WERI-Rb-1 (cell line): Measurements from ENCODE around the gene CYP2J2.
"Not testable (repeated sequence)": the region's sequence is repeated elsewhere in the genome, so short reads cannot be mapped to it uniquely, and the experiment has no call there.

Experiments
- DNase-seq: peaks from one replicate; pipeline ENCODE4 v3.0.0-alpha.2; 2020
- H3K27ac ChIP-seq: fragments of 250-450 bp; sonication (Bioruptor Pico); 2 replicates; pipeline ENCODE4 v1.5.1; 2020; ENCODE audit warnings: mild to moderate bottlenecking, moderate library complexity
- H3K27me3 ChIP-seq: fragments of 250-450 bp; sonication (Bioruptor Pico); 2 replicates; pipeline ENCODE4 v1.5.1; 2021; ENCODE audit warnings: mild to moderate bottlenecking, low read depth, moderate library complexity; ENCODE audit not compliant: insufficient read depth, severe bottlenecking
- H3K36me3 ChIP-seq: fragments of 250-450 bp; sonication (Bioruptor Pico); 2 replicates; pipeline ENCODE4 v1.5.1; 2020; ENCODE audit warnings: mild to moderate bottlenecking, moderate library complexity
- H3K4me3 ChIP-seq: 2 replicates; pipeline ENCODE4 v1.5.1; 2011; ENCODE audit warnings: low read depth, mild to moderate bottlenecking, control low read depth, low read length
- H3K9me3 ChIP-seq: fragments of 250-450 bp; sonication (Bioruptor Pico); 2 replicates; pipeline ENCODE4 v1.5.1; 2021; ENCODE audit warnings: mild to moderate bottlenecking, moderate library complexity; ENCODE audit not compliant: severe bottlenecking
- CTCF ChIP-seq: IDR thresholded peaks from 2 replicates; pipeline ENCODE4 v1.5.1; 2011; ENCODE audit warnings: low read depth, mild to moderate bottlenecking, control low read depth, inconsistent platforms, low read length

The CYP2J2 gene

DNA sequence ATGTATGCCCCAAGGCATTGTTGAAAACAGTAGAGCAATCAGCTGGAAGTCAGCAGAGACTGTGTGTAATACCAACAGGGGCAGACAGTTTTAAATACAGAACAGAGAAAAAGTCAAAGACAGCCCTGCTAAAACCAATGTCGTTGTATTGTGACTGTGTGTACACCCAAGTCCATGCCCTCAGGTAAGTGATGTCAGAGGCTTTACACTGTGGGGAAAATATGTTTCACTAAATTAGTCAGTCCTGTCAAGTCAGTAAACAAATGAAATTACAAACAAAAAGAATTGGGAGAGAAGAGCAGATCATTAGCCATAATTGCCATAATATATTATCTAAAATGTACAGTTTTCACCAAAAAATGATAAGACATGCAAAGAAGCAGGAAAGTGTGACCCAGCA lies 2.4 kb upstream of the CYP2J2 start:
- Histone ChIP-seq H3K27ac (no peak overlapping the region), H3K36me3 (no peaks in the 10 kb centered on the region), H3K4me3 (no peak overlapping the region), H3K9me3 (no peaks in the 10 kb centered on the region), H3K27me3 (no peaks in the 10 kb centered on the region)
- TF ChIP-seq CTCF: no peak
- DNase-seq: no peak

- Histone ChIP-seq H3K4me3 (peak overlapping the region; percentile 56), H3K27ac (no peak overlapping the region), H3K27me3 (no peaks in the 10 kb centered on the region), H3K9me3 (no peaks in the 10 kb centered on the region), H3K36me3 (no peaks in the 10 kb centered on the region)
- TF ChIP-seq CTCF: no peak
- DNase-seq: no peak
Measured at GRCh38 chr1:59927213-59927612, 640 bp upstream of the CYP2J2 start.

DNA sequence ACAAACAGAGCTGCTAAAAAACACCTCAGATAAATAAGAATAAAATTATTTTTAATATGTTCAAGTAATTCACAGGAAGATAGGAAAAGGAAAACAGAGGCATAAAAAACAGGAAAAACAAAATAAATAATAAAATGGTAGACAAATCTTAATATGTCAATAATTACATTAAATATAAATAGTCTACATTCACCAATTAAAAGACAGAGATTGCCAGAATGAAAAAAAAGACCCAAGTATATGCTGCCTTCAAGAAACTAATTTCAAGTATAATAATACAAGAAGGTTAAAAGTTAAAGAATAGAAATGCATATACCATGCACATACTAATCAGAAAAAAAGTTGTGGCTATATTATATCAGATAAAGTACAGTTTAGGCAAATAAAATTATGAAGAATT lies 1.9 kb downstream of the CYP2J2 start:
- H3K27me3 ChIP-seq: no peaks in the 10 kb centered on the region
- no peaks in the 10 kb centered on the region for H3K9me3 ChIP-seq
- DNase-seq: no peak
- no peak for TF ChIP-seq CTCF
- H3K27ac ChIP-seq: no peak overlapping the region
- H3K4me3 ChIP-seq: no peak overlapping the region
- H3K36me3 ChIP-seq: no peaks in the 10 kb centered on the region

DNA sequence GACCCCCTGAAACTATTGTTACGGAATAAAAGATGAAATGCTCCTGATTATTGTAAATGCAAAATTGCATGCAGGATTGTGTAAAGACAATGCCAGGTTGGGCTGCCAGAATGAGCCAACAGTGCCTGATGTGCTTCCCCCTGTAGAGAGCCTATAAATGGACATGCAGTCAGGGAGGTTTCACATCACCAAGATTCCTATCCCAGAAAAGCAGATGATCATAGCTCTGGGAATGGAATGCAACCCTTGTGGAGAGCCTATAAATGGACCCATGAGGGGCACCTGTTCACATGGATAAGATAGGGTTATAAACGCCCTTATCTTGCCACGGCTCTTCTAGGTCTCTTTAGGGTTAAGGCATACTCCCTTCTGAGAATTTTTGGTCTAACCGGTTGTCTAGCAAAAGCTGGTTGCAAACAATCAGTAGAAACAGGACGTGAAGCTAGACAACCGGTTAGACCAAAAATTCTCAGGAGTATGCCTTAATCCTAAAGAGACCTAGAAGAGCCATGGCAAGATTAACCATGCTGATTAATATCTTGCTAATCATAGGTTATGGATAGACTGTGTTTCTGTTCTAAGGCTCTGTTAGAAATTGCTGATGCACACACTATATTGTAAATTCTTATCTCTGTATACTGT lies 5.2 kb downstream of the CYP2J2 start:
- not testable (repeated sequence) for H3K27me3 ChIP-seq, H3K27ac ChIP-seq, H3K9me3 ChIP-seq, DNase-seq, H3K4me3 ChIP-seq, H3K36me3 ChIP-seq

DNA sequence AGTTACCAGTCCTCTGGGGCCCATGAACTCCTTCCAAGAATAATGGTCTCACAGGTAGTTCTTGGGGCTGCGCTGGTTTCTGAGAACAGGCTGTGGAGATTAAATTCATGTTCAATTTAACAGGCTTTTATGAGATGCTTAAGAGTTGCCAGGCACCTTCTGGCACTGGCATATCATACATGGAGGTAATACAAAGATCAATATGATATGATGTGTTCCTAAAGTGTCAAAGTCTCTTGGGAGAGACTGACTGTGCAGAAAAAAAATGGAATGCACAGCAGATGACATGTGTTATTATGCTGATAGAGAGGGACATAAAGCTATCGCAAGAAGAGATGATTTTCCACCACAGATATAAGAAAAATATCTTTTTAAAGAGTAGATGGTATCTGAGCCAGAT lies 6.8 kb downstream of the CYP2J2 start:
- DNase-seq: no peak
- TF ChIP-seq CTCF: no peak
- no peaks in the 10 kb centered on the region for H3K36me3 ChIP-seq
- H3K4me3 ChIP-seq: no peak overlapping the region
- H3K27ac ChIP-seq: no peak overlapping the region
- no peaks in the 10 kb centered on the region for H3K27me3 ChIP-seq
- H3K9me3 ChIP-seq: no peaks in the 10 kb centered on the region

DNA sequence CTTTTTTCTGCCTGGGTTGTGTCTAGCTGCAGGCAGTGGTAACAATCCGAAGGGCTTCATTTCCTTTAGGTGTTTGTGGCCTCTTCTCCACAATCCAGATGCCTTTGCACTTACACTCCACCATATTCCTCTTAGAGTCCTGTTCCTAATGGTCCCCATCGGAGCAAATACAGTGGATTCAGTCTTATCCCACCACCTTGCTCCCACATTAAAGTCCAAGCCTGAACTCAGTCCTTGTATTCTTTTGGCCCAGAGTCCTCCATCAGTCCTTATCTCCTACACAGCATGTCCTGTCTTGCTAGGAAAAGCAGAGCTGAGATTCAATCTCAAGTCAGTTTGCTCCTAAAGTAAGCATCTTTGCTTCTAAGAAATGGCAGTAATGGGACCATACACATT lies 8.8 kb downstream of the CYP2J2 start:
- TF ChIP-seq CTCF: no peak
- no peaks in the 10 kb centered on the region for H3K9me3 ChIP-seq

More for the DNA sequence above, 8.8 kb downstream of the CYP2J2 start:
- DNase-seq: no peak
- Histone ChIP-seq H3K27ac (no peak overlapping the region), H3K4me3 (no peak overlapping the region), H3K36me3 (no peaks in the 10 kb centered on the region), H3K27me3 (no peaks in the 10 kb centered on the region)
